Right kidney (tissue), 1 donor: ENCODE measurements around the gene TNFRSF13B.
"Not testable (repeated sequence)": the region's sequence is repeated elsewhere in the genome, so short reads cannot be mapped to it uniquely, and the experiment has no call there.

Experiments
- DNase-seq: peaks from one replicate; pipeline ENCODE4 v3.0.0-alpha.2; 2016

The TNFRSF13B gene

GRCh38 chr17:16906680-16907079, 65.2 kb downstream of the TNFRSF13B start:
- no peak for DNase-seq

GRCh38 chr17:16905593-16906191, 66.2 kb downstream of the TNFRSF13B start:
- no peak for DNase-seq

- not testable (repeated sequence) for DNase-seq
Measured at GRCh38 chr17:16903070-16903469, 68.8 kb downstream of the TNFRSF13B start.

- DNase-seq = no peak
Measured at GRCh38 chr17:16900288-16900882, 71.5 kb downstream of the TNFRSF13B start.

- DNase-seq = not testable (repeated sequence)
Measured at GRCh38 chr17:16897211-16897896, 74.6 kb downstream of the TNFRSF13B start.

GRCh38 chr17:16896235-16896634, 75.7 kb downstream of the TNFRSF13B start:
- DNase-seq = not testable (repeated sequence)

GRCh38 chr17:16893527-16893926, 78.4 kb downstream of the TNFRSF13B start:
- DNase-seq = not testable (repeated sequence)

- not testable (repeated sequence) for DNase-seq
Measured at GRCh38 chr17:16892876-16893454, 79.0 kb downstream of the TNFRSF13B start.

- no peak for DNase-seq
Measured at GRCh38 chr17:16889088-16889465, 82.8 kb downstream of the TNFRSF13B start.
